Renal cortical epithelial cell (primary cell): Measurements from ENCODE around the gene GADD45A. TPM values are rescaled to one million over a fixed set of nuclear protein-coding genes. Genes with fewer than 3 reads are reported as not detected.
"Not testable (repeated sequence)": the region's sequence is repeated elsewhere in the genome, so short reads cannot be mapped to it uniquely, and the experiment has no call there.

ENCODE experiments used
- DNase-seq: peaks from one replicate; pipeline ENCODE4 v3.0.0-alpha.2; 2011; ENCODE audit warnings: low read depth
- total RNA-seq: library from RNA; depleted of rRNA; stranded (reverse); fragments of >200 nt; gene quantifications from 2 replicates; pipeline ENCODE4 v1.2.3, GENCODE V29; 2014

The GADD45A gene, protein sequence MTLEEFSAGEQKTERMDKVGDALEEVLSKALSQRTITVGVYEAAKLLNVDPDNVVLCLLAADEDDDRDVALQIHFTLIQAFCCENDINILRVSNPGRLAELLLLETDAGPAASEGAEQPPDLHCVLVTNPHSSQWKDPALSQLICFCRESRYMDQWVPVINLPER
- total RNA-seq: 47.8 and 53.8 TPM in 2 replicates

DNA sequence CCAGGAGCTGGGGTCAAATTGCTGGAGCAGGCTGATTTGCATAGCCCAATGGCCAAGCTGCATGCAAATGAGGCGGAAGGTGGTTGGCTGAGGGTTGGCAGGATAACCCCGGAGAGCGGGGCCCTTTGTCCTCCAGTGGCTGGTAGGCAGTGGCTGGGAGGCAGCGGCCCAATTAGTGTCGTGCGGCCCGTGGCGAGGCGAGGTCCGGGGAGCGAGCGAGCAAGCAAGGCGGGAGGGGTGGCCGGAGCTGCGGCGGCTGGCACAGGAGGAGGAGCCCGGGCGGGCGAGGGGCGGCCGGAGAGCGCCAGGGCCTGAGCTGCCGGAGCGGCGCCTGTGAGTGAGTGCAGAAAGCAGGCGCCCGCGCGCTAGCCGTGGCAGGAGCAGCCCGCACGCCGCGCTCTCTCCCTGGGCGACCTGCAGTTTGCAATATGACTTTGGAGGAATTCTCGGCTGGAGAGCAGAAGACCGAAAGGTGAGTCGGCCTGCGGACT lies at the start of gene GADD45A:
TSS of gene GADD45A (plus strand) at position 135 of the 491 bp plus-strand sequence. CDS start at position 429, 294 bp downstream.
- peak; percentile 99 for DNase-seq

DNA sequence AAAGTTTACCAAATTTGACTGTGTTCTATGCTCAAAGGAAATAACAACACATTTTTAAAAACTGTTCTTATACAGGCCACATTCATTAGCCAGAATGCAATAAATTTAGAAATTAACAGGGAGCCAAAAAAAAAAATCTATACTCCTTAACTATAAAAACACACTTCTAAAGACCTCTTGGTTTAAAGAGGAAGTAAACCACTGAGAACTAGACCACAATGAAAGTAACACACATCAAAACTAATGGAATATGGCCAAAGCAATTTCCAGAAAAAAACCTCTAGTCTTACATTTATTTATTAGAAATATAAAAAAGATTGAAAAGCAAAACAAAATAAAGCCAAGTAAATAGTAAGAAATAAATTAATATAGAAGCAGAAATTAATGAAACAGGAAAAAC lies 48.9 kb upstream of the GADD45A start:
- no peak for DNase-seq

DNA sequence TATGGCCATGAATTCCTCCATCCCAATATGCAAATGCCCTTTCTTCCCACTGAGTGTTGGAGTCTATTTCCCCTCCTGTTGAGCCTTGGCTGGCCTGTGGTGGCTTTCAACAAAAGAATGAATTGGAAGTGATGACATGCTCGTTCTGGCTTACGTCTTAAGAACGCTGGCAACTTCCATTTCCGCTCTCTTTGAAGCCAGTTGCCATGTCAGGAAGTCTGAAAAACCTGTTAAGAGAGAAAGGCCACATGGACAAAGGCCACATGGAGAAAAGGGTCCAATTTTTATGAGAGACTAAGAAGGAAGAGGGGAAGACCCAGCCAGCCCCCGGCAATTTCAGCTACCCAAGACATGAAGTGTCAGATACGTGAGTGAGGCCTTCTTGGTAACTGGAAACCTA lies 45.6 kb upstream of the GADD45A start:
- no peak for DNase-seq

DNA sequence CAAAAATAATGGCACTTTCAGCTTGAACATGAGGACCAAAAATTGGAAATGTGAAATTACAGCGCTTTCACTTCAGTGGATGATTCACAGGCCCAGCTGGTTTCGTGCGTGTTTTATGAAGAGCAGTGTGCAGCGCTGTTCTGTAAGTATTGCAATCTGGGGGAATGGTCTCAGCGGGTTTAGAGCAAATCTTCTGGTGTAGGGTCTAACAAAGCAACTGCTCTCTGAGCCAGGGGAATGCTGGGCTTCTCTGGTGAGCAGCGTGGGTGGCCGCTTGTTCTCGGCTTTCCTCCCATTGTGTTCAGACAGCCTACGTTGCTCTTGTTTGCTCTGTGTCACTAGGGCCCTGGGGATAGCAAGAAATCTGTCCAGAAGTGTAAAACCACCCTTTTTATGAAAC lies 42.4 kb upstream of the GADD45A start:
- no peak for DNase-seq

DNA sequence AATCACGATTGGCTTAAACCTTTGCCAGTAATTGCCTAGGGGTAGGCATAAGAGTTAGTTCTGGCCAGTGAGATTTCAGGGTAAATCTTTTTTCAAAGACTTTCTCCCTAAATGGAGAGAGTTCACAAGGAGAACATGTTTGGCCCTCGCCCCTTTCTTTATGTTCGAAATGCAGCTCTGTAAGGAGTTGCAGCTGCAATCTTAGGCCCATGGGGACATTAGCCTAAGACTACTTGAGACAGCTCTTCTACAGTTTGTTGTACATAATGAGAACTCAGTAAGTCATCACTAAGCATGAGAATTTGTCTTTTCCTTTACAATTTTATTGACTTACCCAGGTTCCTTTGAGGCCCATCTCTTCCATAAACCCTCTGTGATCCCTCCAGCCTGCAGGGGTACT lies 40.4 kb upstream of the GADD45A start:
- DNase-seq: no peak

DNA sequence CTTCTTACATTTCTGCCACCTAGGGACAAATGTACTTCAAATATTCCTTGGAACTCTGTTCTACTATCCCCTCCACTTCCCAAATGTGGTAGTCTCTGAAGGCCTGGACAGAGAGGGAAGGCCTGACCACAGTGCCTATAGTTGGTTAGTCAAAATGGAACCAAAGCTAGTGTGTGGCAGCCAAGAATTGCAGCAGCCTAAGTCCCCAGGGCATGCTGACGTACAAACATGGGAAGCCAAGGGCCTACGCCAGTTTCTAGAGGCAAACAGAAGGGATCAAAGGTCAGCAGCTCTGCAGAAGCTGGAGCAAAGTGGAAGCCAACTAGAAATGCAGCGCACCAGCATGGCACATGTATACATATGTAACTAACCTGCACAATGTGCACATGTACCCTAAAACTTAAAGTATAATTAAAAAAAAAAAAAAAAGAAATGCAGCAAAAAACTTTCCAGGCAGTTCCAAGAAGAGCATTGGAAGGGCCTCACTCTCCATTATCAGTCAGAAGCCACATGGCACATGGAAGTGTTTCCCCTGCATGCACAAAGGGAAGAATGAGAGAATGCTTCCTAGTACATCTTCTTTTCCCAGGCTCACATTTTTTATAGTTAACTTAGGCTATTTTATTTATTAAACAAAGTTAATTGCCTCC lies 39.4 kb upstream of the GADD45A start:
- DNase-seq: peak; percentile 25

DNA sequence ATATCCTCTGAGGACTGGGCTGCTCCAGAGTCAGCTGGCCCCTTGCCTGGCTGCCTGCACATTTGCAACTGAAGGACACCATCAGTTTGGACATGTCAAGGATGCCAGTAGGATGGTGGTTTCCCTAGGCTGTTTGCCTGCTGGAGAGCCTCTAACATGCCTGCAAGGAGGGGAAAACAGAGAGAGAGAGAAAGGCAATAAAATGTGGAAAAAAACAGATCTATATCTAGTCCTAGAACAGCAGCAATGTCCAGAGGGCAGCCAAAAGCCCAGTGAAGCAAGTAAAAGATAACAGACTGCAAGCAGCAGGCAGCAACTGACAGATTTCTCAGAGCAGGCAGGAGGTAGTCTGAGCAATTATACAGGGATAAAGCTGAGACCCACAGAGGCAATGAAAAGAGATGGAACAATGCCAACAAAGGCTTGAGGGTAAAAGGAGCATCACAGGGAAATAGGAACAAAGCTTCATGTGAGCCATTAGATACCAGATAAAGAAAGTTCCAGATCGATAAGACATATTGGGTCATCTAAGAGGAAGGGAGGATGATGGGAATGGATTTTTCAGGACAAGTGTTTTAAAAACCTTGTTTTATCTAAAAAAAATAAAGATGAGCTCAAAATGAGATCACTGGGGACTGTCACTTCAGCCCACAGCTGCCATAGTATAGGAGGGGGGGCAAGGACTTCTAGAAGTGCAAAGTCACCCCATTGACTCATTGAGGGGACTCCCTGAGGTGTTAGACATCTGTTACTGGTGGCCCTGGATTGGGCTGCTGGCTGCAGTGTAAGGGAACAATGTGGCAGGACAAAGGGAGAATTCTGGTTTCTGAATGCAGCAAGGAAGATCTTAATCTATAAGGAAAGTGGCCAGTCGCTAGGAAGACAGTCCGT lies 38.6 kb upstream of the GADD45A start:
- no peak for DNase-seq

DNA sequence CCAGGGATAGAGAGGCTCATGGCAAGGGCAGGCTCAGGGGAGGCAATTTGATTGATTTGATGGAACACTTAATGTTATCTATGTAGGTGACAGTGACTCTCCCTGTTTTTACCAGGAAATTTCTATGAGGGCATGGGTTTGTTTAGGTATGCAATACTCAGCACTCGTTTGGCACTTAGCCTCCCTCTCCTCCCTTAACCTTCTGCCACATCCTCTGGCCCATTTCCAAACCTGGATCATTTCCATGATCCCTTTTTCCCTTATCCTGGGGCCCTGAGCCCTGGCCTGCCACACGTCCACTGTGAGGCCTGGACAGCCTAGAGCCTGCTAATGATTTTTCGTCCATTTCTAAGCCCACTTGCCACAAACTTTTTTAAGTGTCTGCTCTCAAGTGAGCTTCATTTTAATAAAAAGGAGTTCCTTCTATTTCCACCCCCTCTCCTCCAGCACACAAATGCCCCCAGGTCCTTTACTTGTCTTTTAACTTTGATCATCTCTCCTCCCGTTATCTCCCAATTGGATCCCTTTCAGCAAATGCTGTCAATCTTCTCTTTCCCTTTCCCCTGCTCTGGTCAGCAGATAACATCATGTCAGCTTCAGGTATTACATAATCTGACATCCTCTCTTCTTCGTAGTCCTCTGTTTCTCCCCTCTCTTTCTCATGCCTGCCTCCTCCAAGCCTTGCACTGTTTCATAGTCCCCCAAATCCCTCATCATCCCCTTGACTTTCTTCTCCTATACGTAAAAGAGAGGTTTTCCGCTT lies 37.8 kb upstream of the GADD45A start:
- peak; percentile 67 for DNase-seq

DNA sequence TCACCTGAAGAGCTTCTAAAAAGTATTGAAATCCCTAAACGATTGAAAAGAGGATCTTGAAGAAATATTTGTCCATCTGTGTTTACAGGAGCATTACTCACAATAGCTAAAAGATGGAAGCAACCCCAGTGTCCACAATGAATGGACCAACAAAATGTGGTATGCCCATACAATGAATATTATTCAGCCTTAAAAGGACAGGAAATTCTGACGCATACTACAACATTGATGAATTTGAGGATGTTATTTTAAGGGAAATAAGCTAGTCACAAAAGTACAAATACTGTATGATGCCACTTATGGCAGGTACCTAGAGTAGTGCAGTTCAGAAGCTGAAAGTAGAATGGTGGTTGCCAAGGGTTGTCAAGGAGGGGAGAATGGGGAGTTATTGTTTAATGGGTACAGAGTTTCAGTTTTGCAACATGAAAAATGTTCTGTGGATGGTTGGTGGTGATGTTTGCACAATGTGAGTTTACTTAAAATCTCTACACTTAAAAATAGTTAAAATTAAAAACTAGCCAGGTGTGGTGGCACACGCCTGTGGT lies 37.1 kb upstream of the GADD45A start:
- no peak for DNase-seq

DNA sequence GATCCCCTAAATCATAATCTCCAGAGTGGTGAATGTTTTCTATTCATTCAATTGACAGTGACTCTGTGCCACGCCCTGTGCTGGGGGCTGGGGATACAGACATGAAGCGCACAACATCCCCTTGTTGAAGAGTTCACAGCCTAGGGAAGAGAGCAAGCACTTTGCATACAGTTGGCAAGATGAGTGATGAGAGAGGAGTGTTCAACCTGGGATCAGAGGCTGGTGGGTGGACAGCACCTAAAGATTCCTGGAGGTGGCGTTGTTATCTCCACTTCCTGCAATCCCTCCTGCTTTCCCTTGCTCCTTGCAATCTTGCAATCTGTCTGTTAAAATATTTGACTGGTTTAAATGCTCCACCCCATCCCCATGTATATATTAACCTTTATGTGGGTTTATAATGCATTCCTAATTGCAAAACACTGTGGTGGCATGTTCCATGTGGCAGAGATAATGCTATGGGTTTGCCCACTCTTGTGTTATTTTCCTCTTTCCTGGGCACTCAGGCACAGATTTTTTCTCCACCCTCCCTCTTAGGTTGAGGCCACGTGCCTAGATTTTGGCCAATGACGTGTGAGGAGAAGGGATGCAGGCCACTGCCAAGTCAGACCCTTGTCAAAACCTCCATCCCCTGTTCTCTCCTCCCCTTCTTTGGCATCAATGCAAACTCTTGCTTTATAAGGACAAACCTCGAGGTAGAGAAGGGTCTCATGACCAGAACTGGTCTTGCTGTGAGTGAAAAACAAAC lies 36.2 kb upstream of the GADD45A start:
- DNase-seq: no peak

DNA sequence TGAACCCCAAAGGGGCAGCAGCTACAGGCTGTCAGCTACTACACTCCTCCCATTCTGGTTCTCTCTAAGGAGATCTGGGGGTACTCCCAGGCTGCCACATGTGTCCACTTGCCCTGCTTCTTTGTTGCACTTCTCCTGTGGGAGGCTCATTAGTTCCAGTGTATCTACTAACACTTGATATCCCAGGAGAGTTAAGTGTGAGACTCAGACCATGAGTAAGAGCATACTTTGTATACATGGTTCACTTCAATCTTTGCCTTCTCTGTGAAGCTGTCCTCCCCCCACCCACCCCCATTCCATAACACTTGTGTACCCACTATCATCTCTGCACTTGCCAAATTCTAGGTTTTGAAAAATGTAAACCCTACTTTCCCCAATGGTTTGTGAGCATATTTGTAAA lies 34.9 kb upstream of the GADD45A start:
- no peak for DNase-seq

DNA sequence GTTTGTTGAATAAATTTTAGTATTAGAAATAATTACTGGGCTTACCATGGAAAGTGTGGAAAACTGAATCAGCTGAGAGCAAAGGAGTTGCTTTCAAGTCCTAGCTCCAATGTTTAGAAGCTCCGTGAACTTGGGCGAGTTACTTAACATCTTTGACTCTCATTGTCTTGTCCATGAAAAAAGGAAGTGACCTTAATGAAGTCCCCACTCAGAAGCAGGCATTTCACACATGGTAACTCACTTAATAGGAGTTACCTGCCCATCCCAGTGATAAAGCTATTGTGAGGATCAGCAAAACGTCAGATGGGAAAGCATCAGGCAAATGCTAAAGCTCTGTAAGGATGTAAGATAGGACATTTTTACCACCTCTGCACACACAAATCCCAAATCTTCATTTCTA lies 34.0 kb upstream of the GADD45A start:
- DNase-seq: no peak

DNA sequence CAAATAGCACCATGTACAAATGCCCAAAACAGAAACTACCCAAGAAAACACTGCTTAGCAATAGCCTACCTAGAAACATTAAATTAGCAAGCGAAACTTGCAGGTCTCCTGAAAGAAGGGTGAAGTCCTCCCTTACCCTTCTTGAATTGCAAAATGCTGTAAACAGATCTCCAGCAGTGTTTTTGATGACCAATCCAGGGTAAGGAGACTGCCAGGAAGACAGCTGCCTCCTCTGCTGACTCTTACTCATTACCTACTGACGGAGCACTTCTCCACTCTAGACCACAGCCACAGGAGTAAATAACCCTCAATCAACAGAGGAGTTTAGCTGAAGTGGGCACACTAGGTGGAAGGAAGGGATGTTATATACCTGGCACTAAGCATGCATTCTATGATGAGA lies 32.2 kb upstream of the GADD45A start:
- DNase-seq: peak; percentile 97

DNA sequence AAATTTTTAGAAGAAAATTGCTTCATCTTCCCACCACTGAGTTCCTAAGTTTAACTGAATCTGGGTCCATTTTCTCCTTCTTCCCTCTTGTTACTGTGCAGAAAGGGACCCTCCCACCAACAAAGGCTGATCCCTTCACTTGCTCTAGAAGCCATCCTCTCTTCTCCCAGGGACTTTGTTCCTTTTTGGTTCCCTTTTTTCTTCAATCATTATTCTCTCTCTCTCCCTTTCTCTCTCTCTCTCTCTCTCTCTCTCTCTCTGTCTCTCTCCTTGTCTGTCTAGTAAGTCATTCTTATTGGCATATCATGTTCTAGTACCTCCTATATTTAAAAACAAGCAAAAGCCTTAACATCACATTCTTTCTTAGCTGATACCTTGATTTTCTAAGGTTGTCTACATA lies 31.7 kb upstream of the GADD45A start:
- no peak for DNase-seq

DNA sequence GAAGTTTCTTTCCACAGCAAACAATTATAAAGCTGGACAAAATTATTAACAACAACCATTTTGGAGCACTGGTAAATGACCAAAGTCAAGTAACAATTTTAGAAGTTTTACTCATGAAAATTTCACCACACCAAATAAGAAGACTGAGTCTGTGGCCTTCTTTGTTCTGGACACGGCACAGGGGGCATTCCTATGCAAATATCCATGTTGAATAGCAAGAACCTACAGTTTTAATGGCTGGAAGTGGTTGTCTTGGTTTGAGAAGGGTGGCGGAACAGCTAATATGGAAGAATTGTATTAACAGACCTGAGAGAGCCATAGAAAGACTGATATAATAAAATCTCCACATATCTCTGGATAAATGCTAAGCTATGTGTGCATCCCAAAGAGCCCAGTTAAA lies 29.4 kb upstream of the GADD45A start:
- DNase-seq: no peak

DNA sequence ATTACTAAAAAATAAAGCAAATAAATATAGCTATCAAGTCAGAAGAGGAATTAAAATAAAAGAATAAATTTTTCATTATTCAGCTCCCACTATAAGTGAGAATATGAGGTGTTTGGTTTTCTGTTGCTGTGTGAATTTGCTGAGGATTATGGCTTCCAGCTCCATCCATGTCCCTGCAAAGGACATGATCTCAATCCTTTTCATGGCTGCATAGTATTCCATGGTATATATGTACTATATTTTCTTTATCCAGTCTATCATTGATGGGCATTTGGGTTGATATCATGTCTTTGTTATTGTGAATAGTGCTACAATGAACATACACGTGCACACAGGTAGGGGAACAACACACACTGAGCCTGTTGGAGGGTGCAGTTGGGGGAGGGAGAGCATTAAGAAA lies 27.8 kb upstream of the GADD45A start:
- not testable (repeated sequence) for DNase-seq

DNA sequence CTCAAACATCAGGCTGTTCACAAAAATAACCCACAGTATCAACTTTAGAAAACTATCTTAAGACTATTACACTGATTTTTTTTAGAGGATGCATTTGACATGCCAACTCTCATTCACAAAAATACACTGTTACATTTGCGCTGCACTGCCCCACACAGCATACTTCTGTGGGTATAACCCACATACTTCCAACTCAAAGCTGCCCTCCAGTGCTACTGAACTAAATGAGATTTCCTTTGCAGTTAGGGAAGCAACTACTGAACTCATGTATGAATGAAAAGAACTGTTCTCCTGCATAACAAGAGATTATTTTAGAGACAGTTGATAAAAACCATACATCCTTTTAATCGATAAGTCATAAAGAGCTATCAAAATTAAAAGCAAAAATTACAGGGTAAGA lies 25.8 kb upstream of the GADD45A start:
- DNase-seq: no peak

DNA sequence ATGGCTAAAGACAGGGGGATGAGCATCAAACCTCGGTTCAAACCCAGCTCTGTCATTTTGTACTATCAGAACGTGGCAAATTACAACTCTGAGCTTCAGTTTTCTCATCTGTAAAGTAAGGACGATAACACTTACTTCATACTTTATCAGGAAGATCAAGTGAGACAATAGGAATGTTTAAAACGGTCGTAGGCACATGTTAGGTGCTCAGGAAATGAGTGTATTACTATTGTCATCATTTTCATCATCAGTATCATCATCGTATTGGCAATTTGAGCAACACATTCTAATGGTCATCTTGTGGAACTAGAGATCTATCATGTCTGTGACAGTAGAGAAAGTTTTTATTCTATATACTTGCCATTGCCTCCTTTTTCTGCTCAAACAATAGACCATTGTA lies 22.1 kb upstream of the GADD45A start:
- no peak for DNase-seq

DNA sequence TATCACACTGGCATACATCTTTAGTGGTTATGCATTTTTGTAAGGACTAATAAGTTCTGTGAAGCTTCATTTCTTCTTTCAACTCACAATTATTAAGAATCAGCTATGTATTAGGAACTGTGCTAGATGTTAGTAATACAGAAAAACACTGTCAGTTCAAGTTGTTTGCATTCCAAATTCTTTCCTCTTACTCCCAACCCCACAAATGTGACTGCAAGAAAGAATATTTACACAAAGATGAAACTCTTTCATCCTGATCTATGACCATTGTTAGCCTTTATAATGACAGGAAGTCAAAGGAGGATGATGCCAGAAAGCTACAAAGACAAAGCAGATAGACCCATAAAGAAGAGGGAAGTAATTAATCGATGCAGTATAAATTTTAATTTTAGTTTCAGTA lies 21.0 kb upstream of the GADD45A start:
- DNase-seq: no peak

DNA sequence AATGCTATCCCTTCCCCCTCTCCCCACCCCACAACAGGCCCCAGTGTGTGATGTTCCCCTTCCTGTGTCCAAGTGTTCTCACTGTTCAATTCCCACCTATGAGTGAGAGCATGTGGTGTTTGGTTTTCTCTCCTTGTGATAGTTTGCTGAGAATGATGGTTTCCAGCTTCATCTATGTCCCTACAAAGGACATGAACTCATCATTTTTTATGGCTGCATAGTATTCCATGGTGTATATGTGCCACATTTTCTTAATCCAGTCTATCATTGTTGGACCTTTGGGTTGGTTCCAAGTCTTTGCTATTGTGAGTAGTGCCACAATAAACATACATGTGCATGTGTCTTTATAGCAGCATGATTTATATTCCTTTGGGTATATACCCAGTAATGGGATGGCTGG lies 19.7 kb upstream of the GADD45A start:
- not testable (repeated sequence) for DNase-seq

DNA sequence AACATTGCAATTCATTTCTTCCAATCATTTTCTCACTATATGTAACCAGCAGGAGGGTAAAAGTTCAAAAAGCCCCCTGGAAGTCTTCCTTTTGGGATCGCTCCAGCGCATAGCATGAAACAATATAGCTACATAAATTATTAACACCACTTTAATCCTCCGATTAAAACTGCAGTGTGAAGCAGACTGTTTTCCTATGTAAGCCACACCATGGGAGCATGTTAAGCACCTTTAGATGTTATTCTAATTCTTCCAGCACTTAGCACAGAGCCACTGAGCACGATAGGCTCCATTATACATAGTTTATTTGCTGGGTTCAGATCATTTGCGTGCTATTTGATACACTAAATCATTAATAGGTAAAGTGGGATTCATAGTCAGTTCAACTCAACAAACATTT lies 18.4 kb upstream of the GADD45A start:
- DNase-seq: no peak
